HG03025 (cell line): ENCODE measurements around the gene FASN.

Experiments used
- ATAC-seq: cut with Tn5 transposase; IDR thresholded peaks from one replicate; pipeline ENCODE4 v1.9.1; 2021; ENCODE audit warnings: mild to moderate bottlenecking, moderate library complexity; ENCODE audit not compliant: unreplicated experiment, low FRiP score

The FASN gene

DNA sequence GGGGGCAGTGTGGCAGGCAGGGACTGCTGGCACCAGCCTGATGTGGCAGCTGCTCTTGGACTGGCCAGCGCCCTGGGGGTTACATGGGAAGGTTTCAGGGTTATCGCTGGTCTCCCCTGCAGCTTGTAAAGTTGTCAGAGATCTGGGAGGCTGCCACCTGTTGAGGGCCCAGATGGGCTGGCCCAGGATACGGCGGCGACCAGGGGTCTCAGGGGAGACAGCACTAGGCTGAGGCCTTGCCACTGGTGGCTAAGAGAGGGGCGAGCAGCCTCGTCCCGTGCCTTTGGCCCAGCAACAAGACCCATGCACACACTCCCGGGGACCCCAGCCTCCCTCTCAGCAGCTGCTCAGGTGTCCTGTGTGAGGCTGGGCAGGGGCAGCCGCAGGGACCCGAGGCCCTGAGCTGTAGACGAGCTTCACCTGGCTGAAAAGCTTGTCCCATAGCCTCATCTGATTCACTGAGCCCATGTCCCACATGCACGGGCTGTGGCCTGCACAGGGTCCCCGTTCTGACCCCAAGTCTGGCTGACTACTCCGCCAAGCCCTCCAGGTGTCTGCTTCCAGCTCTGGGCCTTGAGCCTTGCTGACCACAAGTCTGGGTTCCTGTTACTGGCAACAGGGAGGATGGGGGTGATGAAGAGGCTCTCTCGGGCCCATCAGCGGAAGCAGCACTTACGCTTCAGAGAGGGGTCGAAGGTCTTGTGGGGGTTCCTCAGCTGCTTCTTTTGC lies 38.6 kb downstream of the FASN start:
- no peak for ATAC-seq

- ATAC-seq: no peak
These were observed 39.2 kb downstream of the FASN start for GRCh38 chr17:82058855-82059249.

- no peak for ATAC-seq
These were observed 39.7 kb downstream of the FASN start for GRCh38 chr17:82058230-82058854.

DNA sequence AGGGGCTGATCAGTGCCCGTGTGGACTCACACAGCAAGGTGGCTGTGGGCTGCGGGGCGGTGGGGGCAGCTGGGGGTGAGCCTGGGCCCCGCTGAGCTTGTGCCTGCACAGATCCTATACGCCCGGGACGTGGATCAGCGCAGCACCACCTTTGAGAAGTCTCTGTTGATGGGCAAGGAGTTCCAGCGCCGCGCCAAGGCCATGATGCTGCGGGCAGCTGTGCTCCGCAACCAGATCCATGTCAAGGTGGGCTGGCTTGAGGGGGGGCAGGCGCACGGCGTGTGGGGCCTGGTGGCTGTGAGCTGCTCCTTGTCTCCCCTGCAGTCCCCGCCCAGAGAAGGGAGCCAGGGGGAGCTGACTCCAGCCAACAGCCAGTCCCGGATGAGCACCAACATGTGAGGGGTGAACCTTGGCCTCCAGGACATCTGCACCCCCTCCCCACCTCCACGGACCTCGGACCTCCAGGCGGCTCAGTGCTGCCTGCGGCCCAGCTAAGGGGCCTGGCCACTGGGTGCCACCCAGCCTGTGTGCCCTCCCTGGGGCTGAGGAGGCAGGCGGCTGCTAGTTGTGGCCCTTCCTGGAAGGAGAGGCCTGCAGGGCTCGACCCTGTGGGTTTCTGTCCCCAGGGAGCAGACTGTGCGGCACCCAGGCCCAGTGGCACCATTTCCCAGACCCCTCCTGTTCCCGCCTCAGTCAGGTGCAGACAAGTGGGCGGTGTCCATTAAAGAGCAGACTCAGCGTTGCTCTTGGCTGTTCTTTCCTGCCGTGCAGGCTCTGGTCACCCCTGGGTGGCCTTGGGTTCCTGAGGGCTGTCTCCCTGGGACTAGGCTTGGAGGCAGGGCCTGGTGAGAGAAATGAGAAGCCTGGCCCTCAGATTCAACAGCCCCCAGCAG lies 41.1 kb downstream of the FASN start:
- ATAC-seq: no peak

- no peak for ATAC-seq
These were observed 41.9 kb downstream of the FASN start for GRCh38 chr17:82055965-82056728.

DNA sequence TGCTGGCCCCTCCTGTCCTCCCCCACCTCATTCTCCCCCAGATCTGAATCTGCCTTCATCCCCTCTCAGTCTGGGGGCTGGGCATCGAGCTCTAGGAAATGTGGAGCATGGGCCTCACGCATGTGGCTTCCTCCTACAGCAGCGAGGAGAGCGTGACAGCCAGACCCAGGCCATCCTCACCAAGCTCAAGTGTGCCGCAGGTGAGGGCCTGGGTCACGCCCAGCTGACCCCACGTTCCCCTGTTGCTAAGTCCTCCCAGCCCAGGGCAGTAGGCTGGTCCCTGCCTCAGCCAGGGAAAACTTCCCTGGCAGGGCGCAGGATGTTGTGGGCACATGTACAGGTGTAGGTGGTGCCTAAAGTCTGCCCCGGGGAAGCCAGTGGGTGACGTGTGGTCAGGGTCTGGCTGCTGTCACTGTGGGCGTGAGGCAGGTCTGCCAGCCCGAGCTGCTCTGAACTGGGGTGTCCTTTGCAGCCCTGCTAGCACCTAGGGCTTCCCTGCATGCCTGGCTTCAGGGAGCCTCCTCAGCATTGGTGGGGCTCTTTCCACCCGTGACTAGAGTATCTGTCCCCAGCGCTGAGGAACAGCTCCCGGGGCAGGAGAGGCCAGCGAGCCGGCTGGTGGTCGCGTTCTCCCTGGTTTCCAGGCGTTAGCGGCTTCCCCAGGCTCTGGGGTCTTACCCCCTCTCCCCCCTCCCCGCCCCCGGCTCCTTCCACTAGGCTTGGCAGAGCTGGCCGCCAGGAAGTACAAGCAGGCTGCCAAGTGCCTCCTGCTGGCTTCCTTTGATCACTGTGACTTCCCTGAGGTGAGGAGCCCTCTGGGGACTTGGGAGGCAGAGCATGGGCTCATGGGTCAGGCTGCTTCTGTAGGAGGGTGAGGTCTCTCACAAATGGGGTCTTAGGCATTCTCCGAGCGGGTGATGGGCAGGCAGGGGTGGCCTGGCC lies 42.7 kb downstream of the FASN start:
- ATAC-seq: no peak

GRCh38 chr17:82054351-82055022 lies 43.5 kb downstream of the FASN start:
- ATAC-seq: no peak

DNA sequence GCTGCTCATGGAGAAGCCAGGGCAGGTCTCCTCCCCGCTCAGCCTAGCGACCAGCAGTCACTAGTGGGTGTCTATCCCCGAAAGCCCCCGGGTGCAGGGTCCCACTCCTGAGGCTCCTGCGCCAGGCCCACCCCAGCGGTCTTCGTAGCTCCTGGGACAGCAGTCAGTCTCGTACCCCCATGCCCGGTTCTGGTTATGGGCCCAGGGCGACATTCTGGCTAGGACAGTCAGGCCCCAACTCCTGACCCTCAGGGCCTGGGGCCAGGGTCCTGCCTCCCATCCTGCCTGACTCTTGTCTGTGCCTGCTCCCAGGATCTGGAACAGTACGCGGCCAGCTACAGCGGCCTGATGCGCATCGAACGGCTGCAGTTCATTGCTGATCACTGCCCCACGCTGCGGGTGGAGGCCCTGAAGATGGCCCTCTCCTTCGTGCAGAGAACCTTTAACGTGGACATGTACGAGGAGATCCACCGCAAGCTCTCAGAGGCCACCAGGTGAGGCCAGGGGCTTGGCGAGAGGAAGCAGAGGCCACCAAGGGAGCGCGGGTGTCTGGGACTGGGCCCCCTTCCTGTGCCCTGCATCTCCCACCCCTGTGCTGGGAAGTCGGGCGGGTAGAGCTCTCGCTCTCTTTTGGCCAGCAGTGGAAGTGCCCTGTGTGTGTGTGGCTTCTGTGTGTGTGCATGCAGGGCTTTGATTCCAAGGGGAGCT lies 44.3 kb downstream of the FASN start:
- ATAC-seq: no peak

GRCh38 chr17:82053130-82053529 lies 44.9 kb downstream of the FASN start:
- ATAC-seq: no peak

- no peak for ATAC-seq
These were observed 45.4 kb downstream of the FASN start for GRCh38 chr17:82052638-82053059.

- no peak for ATAC-seq
These were observed 46.0 kb downstream of the FASN start, which contains the start of the genes GPS1 and RFNG for GRCh38 chr17:82051776-82052637. Gene GPS1, plus strand, starts transcription at chr17:82051898. Its CDS starts 34 bp downstream, at chr17:82051932. Gene RFNG, minus strand, starts transcription at chr17:82051811. Its CDS starts 45 bp downstream, at chr17:82051766.

DNA sequence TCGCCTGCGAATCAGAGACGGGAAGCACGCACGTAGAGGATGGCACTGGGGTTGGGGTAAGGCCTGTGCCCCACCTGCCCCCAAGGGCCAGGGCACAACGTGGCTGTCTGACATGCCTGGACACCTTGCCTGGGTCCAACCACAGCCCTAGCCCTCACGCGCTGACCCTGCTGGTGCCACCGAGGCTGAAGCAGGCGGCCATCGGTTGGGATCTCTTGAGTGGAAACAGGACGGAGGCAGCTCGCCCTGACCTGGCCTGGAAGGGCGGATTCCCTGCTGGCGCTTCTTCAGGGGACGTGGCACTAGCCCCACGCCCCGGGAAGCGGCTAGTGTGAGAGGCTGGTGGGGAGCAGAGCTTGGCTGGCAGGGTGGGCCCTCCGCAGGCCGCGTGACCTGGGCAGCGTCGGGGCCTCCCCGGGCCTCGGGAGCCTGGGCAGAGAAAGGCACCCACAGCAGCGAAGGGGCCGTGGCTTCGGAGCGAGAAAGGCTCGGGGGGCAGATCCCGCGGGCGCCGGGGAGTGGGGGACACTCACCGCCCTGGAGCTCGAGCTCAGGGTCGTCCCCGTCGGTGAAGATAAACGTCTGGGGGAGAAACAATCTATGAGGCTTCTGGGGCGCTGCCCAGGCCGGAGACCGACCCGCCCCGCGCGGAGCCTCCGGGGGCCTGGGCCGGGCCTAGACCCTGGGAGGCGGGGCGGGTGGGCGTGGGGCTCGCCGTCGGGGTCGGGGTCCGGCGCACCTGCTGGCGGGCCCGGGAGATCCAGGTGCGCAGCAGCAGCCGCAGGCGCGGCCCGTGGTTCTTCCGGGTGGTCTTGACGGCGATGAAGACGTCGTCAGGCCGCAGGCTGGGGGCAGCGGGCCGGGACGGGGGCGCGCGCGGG lies 47.0 kb downstream of the FASN start:
- no peak for ATAC-seq

DNA sequence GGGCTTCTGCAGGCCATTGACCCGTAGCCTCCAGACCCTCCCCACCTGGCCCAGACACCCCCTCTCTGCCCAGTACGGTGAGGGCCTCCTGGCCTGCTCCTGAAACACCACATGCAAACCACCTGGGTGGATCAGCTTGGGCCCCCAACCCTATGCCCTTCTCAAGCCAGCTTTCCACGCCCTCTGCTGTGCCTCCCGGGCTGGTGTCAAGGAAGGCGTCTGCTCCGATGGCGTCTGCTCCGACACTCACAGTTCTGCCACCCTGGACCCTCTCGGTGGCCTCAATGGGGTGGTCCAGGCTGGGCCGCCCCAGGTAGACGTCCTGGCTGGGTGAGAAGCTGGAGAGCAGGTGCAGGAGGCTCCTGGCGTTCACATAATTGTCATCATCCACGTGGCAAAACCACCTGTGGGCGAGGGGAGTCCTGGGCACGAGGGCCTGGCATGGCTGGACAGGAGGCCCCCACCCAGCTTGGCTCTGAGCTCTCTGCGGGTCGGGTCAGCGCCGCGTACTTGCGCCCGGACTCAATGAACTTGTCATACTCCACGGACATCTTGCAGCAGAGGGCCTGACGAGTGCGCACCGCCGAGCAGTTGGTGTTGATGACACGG lies 47.8 kb downstream of the FASN start:
- ATAC-seq: no peak

GRCh38 chr17:82049521-82049971 lies 48.5 kb downstream of the FASN start:
- no peak for ATAC-seq

- no peak for ATAC-seq
These were observed 48.9 kb downstream of the FASN start for GRCh38 chr17:82049106-82049505.

DNA sequence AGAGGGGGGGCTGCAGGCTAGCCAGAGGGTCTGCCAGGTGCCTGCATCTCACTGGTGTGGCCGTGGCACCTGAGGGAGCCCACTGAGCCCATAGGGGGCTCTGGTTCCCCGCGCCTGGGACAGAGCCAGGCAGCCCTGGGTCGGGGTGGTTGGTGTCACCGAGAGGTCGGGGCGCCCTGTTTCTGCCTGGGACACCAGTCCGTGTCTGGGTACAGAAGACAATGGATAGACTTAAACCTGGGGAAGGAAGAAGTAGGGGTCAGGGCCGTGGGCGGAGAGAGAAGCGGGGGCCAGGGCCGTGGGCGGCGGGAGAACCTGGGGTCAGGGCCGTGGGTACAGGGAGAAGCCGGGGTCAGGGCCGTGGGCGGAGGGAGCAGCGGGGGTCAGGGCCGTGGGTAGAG lies 49.5 kb downstream of the FASN start:
- no peak for ATAC-seq
